Endothelial cell of umbilical vein (primary cell): ENCODE measurements around the gene STX1A. TPM values are rescaled to one million over a fixed set of nuclear protein-coding genes. Genes with fewer than 3 reads are reported as not detected.

ENCODE experiments used
- BruUV-seq: library from RNA; stranded (reverse); fragments of 400-500 nt; replicated peaks from 2 replicates; lab custom pipeline; 2021; lab: Mats Ljungman, UMichigan
- CTCF ChIA-PET: fragments of 300-600, 350-600 bp; sonication (Branson Sonifier 250); formaldehyde crosslinking; loops from one replicate; lab custom pipeline; 2021; ENCODE audit warnings: antibody characterized with exemption, inconsistent platforms; lab: Charles Lee
- POLR2A ChIA-PET: fragments of 300-600, 350-600 bp; sonication (Branson Sonifier 250); formaldehyde crosslinking; loops from one replicate; lab custom pipeline; 2021; ENCODE audit warnings: antibody characterized with exemption, inconsistent platforms; lab: Charles Lee
- DNase-seq: peaks from one replicate; pipeline ENCODE4 v3.0.0-alpha.2; 2011; ENCODE audit warnings: low read depth, low spot score
- FAIRE-seq: peaks from 2 replicates; lab custom pipeline; 2011; peaks lifted over from hg19 to GRCh38; lab: Jason Lieb, UNC
- H2AFZ ChIP-seq: 2 replicates; pipeline ENCODE4 v1.6.0; 2012; ENCODE audit warnings: low read depth, low read length, control low read depth, inconsistent platforms
- H3K27ac ChIP-seq: 2 replicates; pipeline ENCODE4 v1.5.1; 2011; ENCODE audit warnings: low read depth, mild to moderate bottlenecking, control low read depth, low read length, moderate library complexity; ENCODE audit not compliant: insufficient read depth
- H3K27me3 ChIP-seq, 2 experiments: 2 replicates each; pipeline versions ENCODE4 v1.6.0 to v1.6.1; 2011; ENCODE audit warnings: low read length in 2 of 2, mixed read lengths in 1 of 2; ENCODE audit not compliant: control insufficient read depth in 2 of 2, insufficient read depth in 2 of 2
- H3K36me3 ChIP-seq, 2 experiments: 2 replicates in 1 of 2; 3 replicates in 1 of 2; pipeline ENCODE4 v1.5.1; 2011; ENCODE audit warnings: low read length in 2 of 2, mild to moderate bottlenecking in 1 of 2, moderate library complexity in 1 of 2; ENCODE audit not compliant: control insufficient read depth in 2 of 2, insufficient read depth in 2 of 2; ENCODE audit errors: extremely low read depth in 1 of 2
- H3K4me1 ChIP-seq: 3 replicates; pipeline ENCODE4 v1.5.1; 2011; ENCODE audit warnings: mild to moderate bottlenecking, low read length; ENCODE audit not compliant: control insufficient read depth, insufficient read depth; ENCODE audit errors: extremely low read depth
- H3K4me2 ChIP-seq: 2 replicates; pipeline ENCODE4 v1.6.1; 2011; ENCODE audit warnings: low read length, control low read depth, mixed read lengths; ENCODE audit not compliant: insufficient read depth
- H3K4me3 ChIP-seq, 3 experiments: fragments of 200-600 bp in 1 of 3; sonication (generic), shearing (Covaris generic) in 1 of 3; replicated peaks in 1 of 3; 2 replicates each; pipeline ENCODE4 v1.5.1; 2011 to 2016; ENCODE audit warnings: control low read depth in 3 of 3, low read length in 3 of 3, mild to moderate bottlenecking in 2 of 3, inconsistent platforms in 1 of 3, low read depth in 1 of 3, moderate library complexity in 1 of 3; ENCODE audit not compliant: insufficient read depth in 1 of 3
- H3K79me2 ChIP-seq: 2 replicates; pipeline ENCODE4 v1.6.0; 2012; ENCODE audit warnings: low read length, inconsistent platforms; ENCODE audit not compliant: control insufficient read depth, insufficient read depth
- H3K9ac ChIP-seq: replicated peaks from 2 replicates; pipeline ENCODE3; 2011; ENCODE audit warnings: low read length, control low read depth; ENCODE audit not compliant: insufficient read depth; ENCODE audit errors: extremely low read depth
- H3K9me1 ChIP-seq: replicated peaks from 3 replicates; pipeline ENCODE4 v1.6.0; 2011; ENCODE audit warnings: mild to moderate bottlenecking, low read length; ENCODE audit not compliant: control insufficient read depth, insufficient read depth; ENCODE audit errors: extremely low read depth
- H3K9me3 ChIP-seq: replicated peaks from 2 replicates; pipeline ENCODE4 v1.5.1; 2012; ENCODE audit warnings: low read length, inconsistent platforms; ENCODE audit not compliant: control insufficient read depth, insufficient read depth
- H4K20me1 ChIP-seq: replicated peaks from 2 replicates; pipeline ENCODE3; 2011; ENCODE audit warnings: mild to moderate bottlenecking, low read length; ENCODE audit not compliant: control insufficient read depth, insufficient read depth; ENCODE audit errors: extremely low read depth
- CTCF ChIP-seq, 2 donors: IDR thresholded peaks; 1 replicate in 1 of 2; 2 replicates in 1 of 2; pipeline ENCODE4 v1.5.1; 2011; ENCODE audit warnings: low read length in 2 of 2, mild to moderate bottlenecking in 2 of 2, moderate library complexity in 2 of 2, control low read depth in 1 of 2, inconsistent platforms in 1 of 2, low read depth in 1 of 2; ENCODE audit not compliant: insufficient read depth in 1 of 2; ENCODE audit errors: extremely low read depth in 1 of 2
- EZH2 ChIP-seq: IDR thresholded peaks from 2 replicates; pipeline ENCODE4 v1.6.1; 2012; ENCODE audit warnings: borderline replicate concordance, low read depth, mild to moderate bottlenecking, moderate library complexity, low read length, inconsistent platforms; ENCODE audit not compliant: severe bottlenecking
- FOS ChIP-seq: IDR thresholded peaks from 2 replicates; pipeline ENCODE4 v1.6.1; 2011; ENCODE audit warnings: mild to moderate bottlenecking, low read length, moderate library complexity, borderline replicate concordance; ENCODE audit not compliant: insufficient read depth
- GATA2 ChIP-seq: IDR thresholded peaks from 2 replicates; pipeline ENCODE4 v1.7.0; 2011; ENCODE audit warnings: low read depth, mild to moderate bottlenecking, moderate library complexity, mixed read lengths, low read length; ENCODE audit not compliant: insufficient read length, insufficient read depth
- JUN ChIP-seq: IDR thresholded peaks from 2 replicates; pipeline ENCODE4 v1.6.1; 2011; ENCODE audit warnings: borderline replicate concordance, low read depth; ENCODE audit not compliant: insufficient read length, insufficient read depth
- MAX ChIP-seq: IDR thresholded peaks from 2 replicates; pipeline ENCODE4 v1.6.1; 2011; ENCODE audit not compliant: insufficient read depth, insufficient read length
- MYC ChIP-seq: IDR thresholded peaks from one replicate; pipeline ENCODE4 v1.6.1; 2011; ENCODE audit warnings: mild to moderate bottlenecking, low read depth, low read length
- POLR2A ChIP-seq: IDR thresholded peaks from 2 replicates; pipeline ENCODE4 v1.6.1; 2012; ENCODE audit warnings: low read depth, mild to moderate bottlenecking, control low read depth, low read length
- POLR2AphosphoS5 ChIP-seq: IDR thresholded peaks from 2 replicates; pipeline ENCODE4 v1.6.1; 2012; ENCODE audit warnings: low read depth, mild to moderate bottlenecking, control low read depth, low read length, moderate library complexity; ENCODE audit not compliant: insufficient read depth
- dilution Hi-C: fragments of 300-500 bp; cut with MboI; formaldehyde crosslinking; loops from one replicate; pipeline ENCODE4 v1.15.0; 2019; ENCODE audit warnings: low sequenced_read_pairs; ENCODE audit not compliant: extremely low pct_ligation_motif_present
- intact Hi-C: fragments of 100-400 bp; cut with micrococcal nuclease; formaldehyde crosslinking; loops from one replicate; pipeline ENCODE4 v1.10.0; 2022
- polyA plus RNA-seq, 4 experiments: library from polyadenylated mRNA; depleted of rRNA in 3 of 4; stranded (reverse) in 3 of 4; unstranded in 1 of 4; fragments of >200 nt; gene quantifications; 2 replicates each; pipeline versions ENCODE4 v1.2.1 to v1.2.3, GENCODE V29; 2011 to 2012; ENCODE audit warnings: missing spikeins in 1 of 4
- total RNA-seq: library from RNA; stranded (reverse); gene quantifications from 2 replicates; pipeline ENCODE4 v1.2.3, GENCODE V29; 2021

The STX1A gene
- total and polyA plus RNA-seq, 2 donors (not counting 3 experiments of a cell fraction or from before 2014, with no cell fraction given): 13.1 to 20.8 TPM

GRCh38 chr7:73766556-73767229 is 47.2 kb upstream of the STX1A start:
- H3K9ac ChIP-seq: no peak overlapping the region
- POLR2A ChIA-PET: no interaction called here
- H4K20me1 ChIP-seq: no peaks in the 10 kb centered on the region
- H3K4me3 ChIP-seq: no peak overlapping the region
- FAIRE-seq (no peak), DNase-seq (no peak)
- H3K36me3 ChIP-seq: no peaks in the 10 kb centered on the region
- no peaks in the 10 kb centered on the region for H3K9me3 ChIP-seq
- H3K27me3 ChIP-seq: peaks cover 5% of the 10 kb centered on the region in 2 experiments
- no TSS peak for BruUV-seq
- no peak for TF ChIP-seq POLR2A
- no peak for TF ChIP-seq MYC
- TF ChIP-seq FOS: no peak
- no peak for TF ChIP-seq EZH2
- no peak for TF ChIP-seq CTCF (IDR thresholded peaks at IDR 0.05; ENCODE audit: extremely low read depth in 1 of 2, insufficient read depth in 1 of 2, low read depth in 1 of 2, low read length in 2 of 2)
- no peak for TF ChIP-seq JUN
- TF ChIP-seq POLR2AphosphoS5: no peak
- TF ChIP-seq MAX: no peak
- TF ChIP-seq GATA2: no peak
- no peaks in the 10 kb centered on the region for H3K9me1 ChIP-seq
- H3K4me1 ChIP-seq: no peaks in the 10 kb centered on the region
- CTCF ChIA-PET: no interaction called here
- H2AFZ ChIP-seq: no peak overlapping the region
- no peak overlapping the region for H3K27ac ChIP-seq
- dilution Hi-C loops: no loop called here
- no peaks in the 10 kb centered on the region for H3K79me2 ChIP-seq
- intact Hi-C loops: no loop called here
- no peak overlapping the region for H3K4me2 ChIP-seq
